ENCODE measurements around the gene RAB26. TPM values are rescaled to one million over a fixed set of nuclear protein-coding genes. Genes with fewer than 3 reads are reported as not detected.
A peak's percentile ranks its signal among the peaks of the same experiment; 100 is the strongest.

RAB26 gene
- total and polyA plus RNA-seq, 5 experiments from 2014 or later, result 0.27 to 1.2 (median 0.94) TPM; not detected in 2

- POLR2A ChIA-PET, result interaction anchor here (1.0 kb wide), 1 partner anchor 177 kb away, joined by 3 read pairs; the partner anchor contains the start of gene GFER
- H3K27ac Mint-ChIP-seq, result peak overlapping the region in 3 of 10 donors; percentile 29 to 72 (median 33)
- H3K36me3 Mint-ChIP-seq, result peaks cover 0 to under 1% (median 0%) of the 10 kb centered on the region in 3 donors
- H3K4me1 Mint-ChIP-seq, result peaks cover 20 to 34% (median 27%) of the 10 kb centered on the region in 4 donors
- no peaks in the 10 kb centered on the region for H3K27me3 Mint-ChIP-seq
- ATAC-seq, result no peak
- no peak overlapping the region for H3K4me3 Mint-ChIP-seq
- H3K9me3 Mint-ChIP-seq, result no peaks in the 10 kb centered on the region
- DNase-seq, result no peak
Measured at GRCh38 chr16:2160915-2161551, 12.6 kb downstream of the RAB26 start.

GRCh38 chr16:2161911-2162310 lies 13.5 kb downstream of the RAB26 start:
- Mint-ChIP-seq H3K27ac (peak overlapping the region in 4 of 10 donors; percentile 36 to 83 (median 58)), H3K36me3 (peaks cover 0 to 3% (median 0%) of the 10 kb centered on the region in 3 donors), H3K27me3 (no peaks in the 10 kb centered on the region), H3K4me1 (peaks cover 14 to 26% (median 19%) of the 10 kb centered on the region in 4 donors), H3K9me3 (no peaks in the 10 kb centered on the region), H3K4me3 (no peak overlapping the region)
- no peak for ATAC-seq
- POLR2A ChIA-PET, result no interaction called here
- DNase-seq, result no peak

GRCh38 chr16:2162676-2163118 lies 14.3 kb downstream of the RAB26 start:
- no peak for ATAC-seq

GRCh38 chr16:2163211-2163881 lies 14.9 kb downstream of the RAB26 start:
- peak overlapping the region in 2 of 10 donors; percentile 49 to 69 for H3K27ac Mint-ChIP-seq

More at GRCh38 chr16:2162676-2163118, 14.3 kb downstream of the RAB26 start:
- no peak overlapping the region for H3K4me3 Mint-ChIP-seq
- no peak for DNase-seq
- no peaks in the 10 kb centered on the region for H3K27me3 Mint-ChIP-seq
- H3K9me3 Mint-ChIP-seq, result no peaks in the 10 kb centered on the region
- POLR2A ChIA-PET, result interaction anchor here (0.6 kb wide), 1 partner anchor 1624 kb away, joined by 3 read pairs; no protein-coding TSS in a partner anchor
- no peak overlapping the region for H3K27ac Mint-ChIP-seq
- peaks cover 0 to 3% (median 0%) of the 10 kb centered on the region in 3 donors for H3K36me3 Mint-ChIP-seq
- peaks cover 8 to 19% (median 12%) of the 10 kb centered on the region in 4 donors for H3K4me1 Mint-ChIP-seq

GRCh38 chr16:2165861-2166260 lies 17.4 kb downstream of the RAB26 start:
- no peak overlapping the region for H3K4me3 Mint-ChIP-seq
- POLR2A ChIA-PET, result no interaction called here
- DNase-seq (no peak), ATAC-seq (no peak)
- H3K27me3 Mint-ChIP-seq, result no peaks in the 10 kb centered on the region
- no peaks in the 10 kb centered on the region for H3K9me3 Mint-ChIP-seq
- peaks cover 0 to 5% (median 1%) of the 10 kb centered on the region in 4 donors for H3K4me1 Mint-ChIP-seq
- peak overlapping the region in 4 of 10 donors; percentile 51 to 78 (median 66) for H3K27ac Mint-ChIP-seq
- H3K36me3 Mint-ChIP-seq, result peaks cover 0 to 7% (median 0%) of the 10 kb centered on the region in 3 donors

More at GRCh38 chr16:2163211-2163881, 14.9 kb downstream of the RAB26 start:
- ATAC-seq, result no peak
- peaks cover 0 to 7% (median 0%) of the 10 kb centered on the region in 3 donors for H3K36me3 Mint-ChIP-seq
- no peaks in the 10 kb centered on the region for H3K9me3 Mint-ChIP-seq
- H3K4me3 Mint-ChIP-seq, result no peak overlapping the region
- H3K27me3 Mint-ChIP-seq, result no peaks in the 10 kb centered on the region
- peaks cover 3 to 12% (median 8%) of the 10 kb centered on the region in 4 donors for H3K4me1 Mint-ChIP-seq
- no peak for DNase-seq
- POLR2A ChIA-PET, result no interaction called here

GRCh38 chr16:2166263-2167067 lies 18.0 kb downstream of the RAB26 start:
- ATAC-seq, result no peak
- peaks cover 0 to 5% (median 1%) of the 10 kb centered on the region in 4 donors for H3K4me1 Mint-ChIP-seq
- no peak overlapping the region for H3K4me3 Mint-ChIP-seq
- no peaks in the 10 kb centered on the region for H3K9me3 Mint-ChIP-seq
- peak overlapping the region in 3 of 10 donors; percentile 51 to 71 (median 62) for H3K27ac Mint-ChIP-seq
- POLR2A ChIA-PET, result no interaction called here
- H3K27me3 Mint-ChIP-seq, result no peaks in the 10 kb centered on the region
- peaks cover 0 to 7% (median 0%) of the 10 kb centered on the region in 3 donors for H3K36me3 Mint-ChIP-seq
- no peak for DNase-seq

GRCh38 chr16:2167068-2167638 lies 18.7 kb downstream of the RAB26 start:
- H3K27me3 Mint-ChIP-seq, result no peaks in the 10 kb centered on the region
- POLR2A ChIA-PET, result interaction anchor here (1.1 to 1.8 kb wide), 2 partner anchors 11 to 48 kb away, joined by 3 to 6 read pairs; partner anchors contain the start of gene TRAF7
- ATAC-seq (no peak), DNase-seq (no peak)
- H3K9me3 Mint-ChIP-seq, result no peaks in the 10 kb centered on the region
- peak overlapping the region in 1 of 10 donors; percentile 61 for H3K27ac Mint-ChIP-seq
- peaks cover 0 to 7% (median 0%) of the 10 kb centered on the region in 3 donors for H3K36me3 Mint-ChIP-seq
- no peak overlapping the region for H3K4me3 Mint-ChIP-seq
- peaks cover 0 to 2% (median 0%) of the 10 kb centered on the region in 4 donors for H3K4me1 Mint-ChIP-seq

GRCh38 chr16:2170080-2170479 lies 21.7 kb downstream of the RAB26 start:
- no peaks in the 10 kb centered on the region for H3K27me3 Mint-ChIP-seq
- no peaks in the 10 kb centered on the region for H3K9me3 Mint-ChIP-seq
- no peak for ATAC-seq
- no peak for DNase-seq
- POLR2A ChIA-PET, result no interaction called here
- H3K4me1 Mint-ChIP-seq, result no peaks in the 10 kb centered on the region
- no peak overlapping the region for H3K4me3 Mint-ChIP-seq
- H3K27ac Mint-ChIP-seq, result no peak overlapping the region
- peaks cover 0 to 18% (median 0%) of the 10 kb centered on the region in 3 donors for H3K36me3 Mint-ChIP-seq

- Mint-ChIP-seq H3K4me3 (no peak overlapping the region), H3K4me1 (no peaks in the 10 kb centered on the region), H3K36me3 (peaks cover 0 to 21% (median under 1%) of the 10 kb centered on the region in 3 donors), H3K27ac (no peak overlapping the region), H3K9me3 (no peaks in the 10 kb centered on the region), H3K27me3 (no peaks in the 10 kb centered on the region)
- no peak for DNase-seq
- POLR2A ChIA-PET, result no interaction called here
- no peak for ATAC-seq
Measured at GRCh38 chr16:2170587-2171435, 22.4 kb downstream of the RAB26 start.

GRCh38 chr16:2171601-2172178 lies 23.3 kb downstream of the RAB26 start:
- Mint-ChIP-seq H3K9me3 (no peaks in the 10 kb centered on the region), H3K27me3 (no peaks in the 10 kb centered on the region), H3K4me3 (no peak overlapping the region), H3K4me1 (no peaks in the 10 kb centered on the region), H3K36me3 (peaks cover 0 to 22% (median 1%) of the 10 kb centered on the region in 3 donors), H3K27ac (no peak overlapping the region)
- ATAC-seq, result no peak
- POLR2A ChIA-PET, result no interaction called here
- no peak for DNase-seq

- Mint-ChIP-seq H3K27ac (peak overlapping the region in 1 of 10 donors; percentile 59), H3K9me3 (no peaks in the 10 kb centered on the region), H3K27me3 (no peaks in the 10 kb centered on the region), H3K36me3 (peaks cover 0 to 22% (median 1%) of the 10 kb centered on the region in 3 donors), H3K4me1 (no peaks in the 10 kb centered on the region), H3K4me3 (no peak overlapping the region)
- DNase-seq (no peak), ATAC-seq (no peak)
- POLR2A ChIA-PET, result no interaction called here
Measured at GRCh38 chr16:2172688-2173335, 24.4 kb downstream of the RAB26 start.

All from naive thymus-derived CD8-positive, alpha-beta T cell (primary cell).